Activated effector memory CD4-positive, alpha-beta T cell treated with Interleukin-2 at 50 U/mL for 16 hours (primary cell): ENCODE measurements around the gene ATP11A.

Experiments used
- DNase-seq: peaks from one replicate; pipeline ENCODE4 v3.0.0-alpha.2; 2020

ATP11A gene

DNA sequence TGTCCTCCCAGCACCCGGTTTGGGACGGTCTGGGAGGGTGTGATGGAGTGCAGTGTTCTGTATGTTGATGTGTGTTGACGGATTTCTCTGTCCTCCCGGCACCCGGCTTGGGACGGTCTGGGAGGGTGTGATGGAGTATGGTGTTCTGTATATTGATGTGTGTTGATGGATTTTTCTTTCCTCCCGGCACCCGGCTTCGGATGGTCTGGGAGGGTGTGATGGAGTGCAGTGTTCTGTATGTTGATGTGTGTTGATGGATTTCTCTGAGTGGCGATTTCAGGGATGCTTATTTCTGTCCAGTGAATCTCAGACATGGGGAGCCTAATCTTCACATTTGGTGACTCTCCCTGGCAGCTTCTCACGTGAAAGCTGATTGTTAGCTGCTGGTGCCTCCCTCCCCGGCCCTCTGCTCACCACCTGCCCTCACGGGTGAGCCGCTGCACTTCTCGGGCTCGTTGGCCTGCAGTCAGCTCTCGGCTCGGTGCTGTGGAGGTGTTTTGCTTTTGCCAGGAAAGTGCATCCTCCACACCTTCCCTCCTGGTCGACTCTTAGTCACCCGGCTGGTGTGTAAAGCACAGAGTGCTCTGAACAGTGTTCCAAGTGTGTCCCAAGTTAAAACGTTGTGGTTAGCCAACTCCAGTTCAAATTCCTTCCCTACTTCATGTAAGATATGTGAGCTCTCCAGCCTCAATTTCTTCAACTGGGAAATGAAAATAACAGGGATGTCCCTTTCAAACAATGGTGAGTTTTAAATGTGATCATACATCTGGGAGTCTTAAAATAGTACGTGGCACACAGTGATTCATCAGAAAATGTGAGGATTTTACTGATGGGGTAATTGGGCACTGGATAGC lies 54.6 kb downstream of the ATP11A start:
- no peak for DNase-seq

DNA sequence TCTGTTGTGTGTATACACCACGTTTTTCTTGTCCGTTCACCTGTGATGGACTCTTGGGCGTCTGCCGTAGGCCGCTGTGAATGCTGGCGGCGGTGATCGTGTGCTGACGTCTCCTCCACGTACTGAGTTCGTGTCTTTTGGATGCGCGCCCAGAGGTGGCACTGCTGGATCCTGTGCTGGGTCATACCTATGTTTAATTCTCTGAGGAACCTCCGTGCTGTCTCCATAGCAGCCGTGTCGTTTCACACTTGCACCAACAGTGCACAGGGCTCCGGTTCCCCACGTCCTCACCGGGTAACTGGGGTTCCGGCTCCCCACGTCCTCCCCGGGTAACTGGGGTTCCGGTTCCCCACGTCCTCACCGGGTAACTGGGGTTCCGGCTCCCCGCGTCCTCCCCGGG lies 56.2 kb downstream of the ATP11A start:
- no peak for DNase-seq

DNA sequence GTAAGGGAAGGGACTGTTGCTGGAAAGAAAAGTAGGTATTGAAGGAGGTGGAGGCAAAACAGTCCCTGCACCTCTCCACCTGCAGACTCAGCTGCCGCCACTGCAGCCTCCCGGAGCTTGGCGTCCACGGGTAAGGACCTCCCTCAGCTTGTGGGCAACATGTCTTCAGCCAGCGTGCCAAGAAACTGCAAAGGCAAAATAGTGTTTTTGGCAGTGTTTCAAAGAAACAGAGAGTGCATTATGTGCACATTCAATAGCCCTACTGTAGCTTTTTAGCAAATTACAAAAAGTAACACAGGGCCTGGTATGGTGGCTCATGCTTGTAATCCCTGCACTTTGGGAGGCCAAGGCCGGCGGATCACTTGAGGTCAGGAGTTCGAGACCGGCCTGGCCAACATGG lies 57.4 kb downstream of the ATP11A start:
- no peak for DNase-seq

DNA sequence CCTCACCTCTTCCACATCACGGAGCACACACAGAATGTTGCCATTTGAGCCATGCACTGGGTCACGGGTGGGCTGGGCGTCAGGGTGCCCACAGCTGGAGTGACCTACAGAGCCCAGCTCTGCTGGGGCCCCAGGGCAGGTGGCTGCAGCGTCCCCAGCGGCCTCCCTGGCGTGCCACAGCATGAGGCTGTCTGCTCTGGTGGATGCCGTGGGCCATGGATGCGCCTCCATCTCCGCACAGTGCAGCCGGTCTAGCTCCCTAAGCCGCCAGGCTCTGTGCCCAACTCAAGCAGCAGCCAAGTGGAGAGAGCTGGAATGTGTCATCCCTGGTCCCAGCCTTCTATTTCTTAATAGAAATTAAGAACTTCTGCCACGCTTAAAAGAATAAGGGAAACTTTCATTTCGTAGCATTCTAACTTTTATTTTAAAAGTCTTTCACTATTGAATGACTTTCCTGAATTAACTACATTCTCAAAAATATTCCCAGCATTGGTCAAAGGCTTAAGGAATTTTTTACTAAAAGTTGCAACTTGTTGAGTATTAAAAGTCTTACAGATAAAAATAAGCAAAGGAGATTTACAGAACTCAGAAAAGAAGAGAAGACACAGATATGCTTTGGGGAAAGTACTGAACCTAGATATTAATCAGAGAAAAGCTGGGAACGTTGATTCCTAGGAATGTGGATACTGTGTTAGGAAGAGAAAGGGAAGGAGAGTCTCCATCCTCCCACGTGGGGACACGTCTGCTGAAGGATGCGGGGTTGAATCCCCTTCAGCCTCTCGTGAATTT lies 59.3 kb downstream of the ATP11A start:
- DNase-seq: no peak

DNA sequence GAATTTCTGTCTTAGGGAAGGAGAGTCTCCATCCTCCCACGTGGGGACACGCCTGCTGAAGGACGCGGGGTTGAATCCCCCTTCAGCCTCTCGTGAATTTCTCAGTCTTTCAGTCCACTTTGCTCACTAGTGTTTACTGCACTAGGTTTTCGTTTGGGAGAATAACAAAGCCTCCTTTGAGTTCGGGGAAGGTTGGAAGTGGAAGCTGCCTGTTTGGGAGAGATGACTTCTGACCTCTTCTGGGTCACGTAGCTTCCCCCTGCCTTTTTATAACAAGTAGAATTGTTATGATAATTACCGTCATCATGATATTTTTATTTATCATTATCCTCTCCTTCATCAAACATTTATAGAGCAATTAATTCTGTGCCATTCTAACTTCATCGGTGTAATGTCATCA lies 60.7 kb downstream of the ATP11A start:
- DNase-seq: no peak

DNA sequence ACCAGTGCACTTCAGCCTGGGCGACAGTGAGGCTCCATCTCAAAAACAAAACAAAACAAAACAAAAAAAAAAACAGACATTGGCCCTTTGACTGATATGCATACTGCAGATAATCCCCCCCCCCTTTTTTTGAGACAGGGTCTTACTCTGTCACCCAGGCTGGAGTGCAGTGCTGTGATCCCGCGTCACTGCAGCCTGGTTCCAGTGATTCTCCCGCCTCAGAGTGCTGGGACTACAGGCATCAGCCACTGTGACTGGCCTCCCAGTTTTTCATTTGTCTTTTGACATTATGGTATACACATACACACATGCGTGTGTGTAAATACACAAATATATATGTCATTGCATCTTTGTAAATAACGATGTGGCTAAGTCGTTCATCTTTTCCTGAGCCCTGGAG lies 61.8 kb downstream of the ATP11A start:
- DNase-seq: no peak

DNA sequence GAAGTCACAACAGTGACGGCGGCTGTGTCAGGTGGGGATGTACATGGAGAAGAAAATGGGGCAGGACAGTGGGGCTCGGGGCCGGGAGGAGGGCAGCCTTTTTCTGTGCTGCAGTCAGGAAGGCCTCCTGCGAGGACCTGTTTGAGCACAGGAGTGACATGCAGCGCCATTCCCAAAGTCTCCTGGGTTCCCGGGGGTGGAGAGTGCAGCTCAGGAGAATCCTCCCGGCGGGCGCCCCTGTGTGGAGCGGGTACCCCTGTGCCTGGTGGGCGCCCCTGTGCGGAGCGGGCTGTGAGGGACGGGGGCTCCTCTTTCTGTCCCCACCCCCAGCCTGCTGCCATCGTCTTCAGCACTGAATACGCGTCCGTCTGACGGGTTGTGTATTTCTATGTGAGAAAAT lies 62.4 kb downstream of the ATP11A start:
- no peak for DNase-seq

DNA sequence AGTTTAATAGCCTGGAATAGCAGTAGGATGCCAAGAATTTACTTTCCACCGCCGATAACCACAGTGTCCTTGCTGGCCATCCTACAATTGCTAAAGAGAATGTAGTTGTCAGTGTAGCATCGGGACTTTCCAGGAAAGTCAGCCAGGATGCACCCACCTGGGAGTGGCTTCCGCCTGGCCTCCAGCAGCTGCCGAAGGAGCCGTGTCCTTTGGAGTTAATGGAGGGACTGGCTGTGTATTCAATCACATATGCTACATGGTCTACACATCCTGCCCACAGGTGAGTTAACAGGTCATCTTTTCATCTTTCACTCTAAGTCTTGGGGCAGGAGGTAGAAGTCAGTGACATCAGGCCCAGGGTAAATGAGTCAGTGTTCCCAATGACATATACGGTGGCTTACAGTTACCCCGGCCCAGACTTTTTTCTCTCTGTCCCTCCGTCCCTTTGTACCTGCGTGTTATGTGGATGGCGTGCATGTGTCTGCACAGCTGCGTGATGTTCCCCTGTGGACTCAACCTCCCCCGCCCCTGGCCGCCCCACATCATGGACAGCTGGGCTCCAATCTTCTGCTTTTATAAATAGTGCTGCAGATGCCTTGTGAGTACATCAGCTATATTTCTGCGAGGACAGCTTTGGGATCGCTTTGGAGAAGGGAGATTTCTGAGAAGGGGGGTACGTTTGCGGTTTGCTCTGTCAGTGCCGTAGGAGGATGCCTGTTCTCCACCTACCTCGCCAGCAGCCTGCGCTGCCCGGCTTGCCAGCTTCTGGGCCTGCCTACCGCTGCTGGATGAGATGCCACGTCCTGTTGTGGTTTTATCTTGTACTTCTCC lies 63.1 kb downstream of the ATP11A start:
- no peak for DNase-seq

DNA sequence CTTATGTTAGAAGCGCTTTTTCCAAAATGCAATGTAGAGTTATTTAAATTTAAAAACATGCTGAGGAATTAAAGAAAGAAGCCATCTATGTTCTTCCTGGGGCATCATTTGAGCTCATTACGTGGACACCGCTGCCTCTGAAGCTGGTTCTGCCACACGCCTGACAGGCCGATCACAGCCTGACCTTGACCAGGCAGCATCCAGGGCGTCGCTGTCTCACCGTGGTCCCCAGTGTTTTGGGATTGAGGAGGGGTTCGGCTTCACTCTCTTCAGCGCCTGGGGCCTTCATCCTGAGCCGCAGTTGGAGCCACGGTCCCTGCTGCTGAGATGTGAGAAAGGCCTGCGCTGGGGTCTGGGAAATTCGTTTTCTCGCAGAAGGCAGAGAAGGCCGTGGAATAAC lies 64.0 kb downstream of the ATP11A start:
- DNase-seq: no peak

DNA sequence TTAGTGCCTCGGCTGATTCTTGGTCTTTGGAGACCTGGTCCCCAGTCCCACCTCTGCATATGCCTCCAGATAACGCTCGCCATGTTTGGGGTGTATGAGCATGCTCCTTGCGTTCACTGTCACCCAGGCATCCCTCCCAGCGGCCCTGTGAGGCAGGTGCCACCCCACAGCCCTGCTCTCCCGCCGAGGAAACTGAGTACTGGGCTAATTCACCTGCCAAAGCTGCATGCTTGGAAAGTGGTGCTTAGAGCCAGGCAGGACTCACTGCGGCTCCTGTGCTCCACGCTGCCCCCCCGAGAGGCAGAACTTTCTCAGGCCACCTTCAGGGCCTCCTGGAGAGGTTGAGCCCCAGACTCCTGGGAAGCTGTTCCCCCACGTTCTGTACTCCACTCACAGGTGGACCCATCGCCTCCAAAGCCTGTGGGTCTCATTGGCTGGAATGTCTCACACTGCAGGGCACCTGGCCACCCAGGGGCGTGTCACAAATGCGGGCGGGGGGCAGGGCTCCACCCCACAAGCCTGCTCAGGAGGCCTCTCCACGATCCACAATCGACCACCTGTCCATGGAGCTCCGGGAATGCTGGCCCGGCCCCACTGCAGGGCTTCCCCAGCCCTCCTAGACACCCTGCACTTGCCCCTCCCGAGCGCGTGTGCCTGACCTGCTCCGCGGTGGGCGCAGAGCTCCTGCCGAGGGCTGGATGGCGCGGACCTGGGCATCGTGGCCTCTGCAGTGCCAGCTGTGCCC lies 64.6 kb downstream of the ATP11A start:
- no peak for DNase-seq

DNA sequence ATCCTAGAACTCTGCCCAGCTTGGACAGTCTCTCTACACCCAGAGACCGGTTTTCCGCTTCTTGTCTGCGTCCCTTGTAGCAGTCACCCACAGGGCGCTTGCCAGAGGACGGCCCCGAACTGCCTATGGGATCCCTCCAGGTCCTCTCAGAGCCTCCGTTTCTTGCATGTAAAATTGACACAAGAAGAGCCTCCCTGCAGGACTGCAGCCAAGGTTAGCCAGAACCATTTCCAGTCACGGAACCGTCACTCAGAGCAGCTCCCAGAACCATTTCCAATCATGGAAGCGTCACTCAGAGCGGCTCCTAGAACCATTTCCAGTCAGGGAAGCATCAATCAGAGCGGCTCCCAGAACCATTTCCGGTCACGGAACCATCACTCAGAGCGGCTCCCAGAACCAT lies 65.5 kb downstream of the ATP11A start:
- no peak for DNase-seq

DNA sequence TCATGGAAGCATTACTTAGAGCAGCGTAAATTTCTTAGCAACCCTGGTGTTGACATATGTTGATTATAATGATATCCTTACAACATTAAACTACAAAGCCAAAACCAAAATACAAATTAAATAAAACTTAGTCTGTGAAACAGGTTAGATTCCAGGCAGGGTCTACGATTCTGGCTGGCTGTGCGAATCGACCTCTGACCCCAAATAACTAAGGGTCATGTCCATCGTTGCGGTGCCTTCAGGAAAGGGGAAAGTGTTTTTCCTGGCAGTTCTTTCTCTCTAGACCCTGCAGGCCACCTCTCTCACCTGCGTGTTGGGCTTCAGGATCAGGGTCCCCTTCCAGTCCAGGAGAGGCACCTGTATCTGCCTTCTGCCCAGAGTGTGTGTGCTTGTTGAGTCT lies 66.2 kb downstream of the ATP11A start:
- DNase-seq: no peak

DNA sequence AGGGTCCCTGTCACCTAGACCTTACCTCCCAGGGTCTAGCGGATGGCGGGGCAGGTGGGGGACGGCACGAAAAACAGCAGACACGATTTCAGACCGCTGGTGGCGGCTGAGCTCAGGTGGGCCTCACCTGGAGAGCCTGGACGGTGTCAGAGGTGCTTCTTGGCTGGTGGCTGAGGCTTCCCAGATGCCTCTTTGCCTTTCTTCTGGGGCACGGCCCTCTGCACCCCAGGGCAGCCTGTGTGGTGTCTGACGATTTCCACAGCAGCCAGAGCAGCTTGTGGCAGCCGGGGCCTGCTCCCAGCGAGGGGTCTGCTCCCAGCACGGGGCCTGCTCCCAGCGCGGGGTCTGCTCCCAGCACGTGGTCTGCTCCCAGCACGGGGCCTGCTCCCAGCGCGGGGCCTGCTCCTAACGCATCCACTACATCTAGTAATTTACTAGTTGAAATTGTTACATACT lies 66.7 kb downstream of the ATP11A start:
- DNase-seq: no peak

DNA sequence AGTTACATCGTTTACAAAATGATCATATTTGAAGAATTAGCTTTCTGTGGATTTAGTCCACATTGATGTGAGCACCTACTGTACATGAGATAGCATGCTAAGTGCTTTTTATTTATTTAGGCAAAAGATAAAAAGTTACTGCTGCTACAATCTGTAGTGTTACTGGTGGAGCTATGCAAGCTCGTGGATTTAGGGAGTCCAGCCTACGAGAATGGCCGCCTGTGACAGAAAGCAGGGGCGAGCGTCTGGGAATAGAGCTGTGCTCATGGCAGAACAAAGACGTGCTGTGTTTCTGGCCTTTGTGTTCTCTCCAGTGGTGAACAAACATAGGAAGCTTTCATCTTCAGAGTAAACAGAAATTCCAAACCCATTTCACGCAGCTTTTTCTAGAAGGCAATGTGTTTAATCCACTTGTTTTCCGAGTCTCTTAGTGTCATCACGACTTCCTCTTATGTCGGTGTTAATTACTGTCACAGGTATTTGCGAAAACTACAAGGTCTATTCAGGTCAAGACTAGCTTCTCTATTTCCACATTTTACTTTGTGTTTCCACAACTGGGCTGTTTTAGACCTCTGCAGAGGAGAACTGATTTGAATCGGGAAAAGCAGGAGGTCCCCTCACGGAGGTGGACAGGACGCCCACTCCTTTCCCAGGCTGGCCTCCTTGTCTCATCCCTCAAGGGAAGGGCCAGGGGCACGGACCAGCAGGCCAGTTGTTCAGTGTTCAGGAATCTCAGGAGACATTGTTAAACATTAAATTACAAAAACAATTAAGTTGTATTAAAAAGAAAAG lies 67.3 kb downstream of the ATP11A start:
- DNase-seq: no peak

DNA sequence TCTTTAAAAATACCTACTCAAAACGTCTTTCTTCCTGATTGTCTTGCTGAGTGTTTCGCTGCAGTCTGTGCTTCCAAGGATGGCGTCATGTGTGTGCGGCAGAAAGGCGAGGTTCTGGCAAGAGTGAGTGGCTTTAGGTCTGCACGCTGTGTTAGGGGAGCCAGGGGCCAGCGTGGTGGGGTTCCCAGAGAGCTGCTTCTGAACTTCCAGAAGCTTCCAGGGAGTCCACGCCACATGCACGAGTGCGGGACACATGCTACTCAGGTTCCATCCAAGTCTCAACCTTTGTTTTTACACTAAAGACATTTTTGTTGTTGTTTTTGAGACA lies 67.9 kb downstream of the ATP11A start:
- DNase-seq: no peak

DNA sequence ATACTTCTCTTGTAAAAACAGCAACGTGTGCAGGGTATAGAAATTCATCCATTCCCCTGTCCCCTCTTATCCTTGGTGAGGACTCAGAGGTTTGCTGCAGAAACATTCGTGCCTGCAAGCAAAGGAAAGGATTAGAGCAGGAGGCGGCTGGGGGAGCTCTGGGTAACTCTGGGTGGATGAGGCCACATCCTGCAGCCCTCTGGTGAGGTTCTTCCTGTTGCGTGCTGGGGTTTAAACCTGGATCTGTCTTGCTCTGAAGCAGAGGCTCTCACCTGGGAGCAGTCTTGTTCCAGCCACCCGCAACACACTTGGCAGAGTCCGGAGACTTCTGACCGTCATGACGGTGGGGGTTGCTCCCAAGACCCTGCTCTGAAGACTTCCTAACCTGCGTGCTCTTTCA lies 69.2 kb downstream of the ATP11A start:
- DNase-seq: no peak

DNA sequence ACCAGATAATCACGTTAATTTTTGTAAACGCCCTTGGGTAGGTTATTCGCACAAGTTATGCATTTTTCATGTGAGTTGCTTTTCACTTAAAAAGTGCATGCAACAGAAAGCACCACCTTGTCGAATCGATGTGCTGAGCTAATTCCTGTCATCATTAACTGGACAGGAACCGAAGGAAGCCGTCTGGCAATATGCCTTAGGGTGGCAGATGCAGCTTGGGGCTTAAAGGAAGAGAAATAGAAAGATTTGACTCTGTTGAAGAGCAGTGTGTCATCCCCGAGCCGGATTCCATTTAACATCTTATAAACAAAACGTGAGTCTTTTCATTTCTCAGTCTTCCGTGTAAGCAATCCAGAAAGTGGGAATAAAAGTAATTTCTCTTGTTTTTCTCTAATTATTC lies 70.0 kb downstream of the ATP11A start:
- DNase-seq: no peak

DNA sequence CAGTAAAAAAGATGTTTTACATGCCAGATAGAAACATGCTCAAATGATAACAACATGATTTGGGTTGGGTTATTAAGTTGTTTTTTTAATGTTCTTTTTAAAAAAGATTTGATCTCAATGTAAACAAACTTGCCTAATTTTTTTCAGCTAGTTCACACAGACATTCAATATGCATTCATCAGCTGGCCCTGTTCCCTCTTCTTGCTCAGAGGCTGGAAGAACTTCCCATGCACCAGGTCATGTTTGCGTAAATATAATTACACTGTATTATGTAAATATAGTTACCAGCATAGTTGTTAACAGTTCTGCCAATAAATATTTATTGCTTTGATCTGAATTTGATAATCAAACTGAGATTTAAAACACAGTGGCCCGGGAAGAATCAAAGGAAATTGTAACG lies 70.6 kb downstream of the ATP11A start:
- DNase-seq: no peak

DNA sequence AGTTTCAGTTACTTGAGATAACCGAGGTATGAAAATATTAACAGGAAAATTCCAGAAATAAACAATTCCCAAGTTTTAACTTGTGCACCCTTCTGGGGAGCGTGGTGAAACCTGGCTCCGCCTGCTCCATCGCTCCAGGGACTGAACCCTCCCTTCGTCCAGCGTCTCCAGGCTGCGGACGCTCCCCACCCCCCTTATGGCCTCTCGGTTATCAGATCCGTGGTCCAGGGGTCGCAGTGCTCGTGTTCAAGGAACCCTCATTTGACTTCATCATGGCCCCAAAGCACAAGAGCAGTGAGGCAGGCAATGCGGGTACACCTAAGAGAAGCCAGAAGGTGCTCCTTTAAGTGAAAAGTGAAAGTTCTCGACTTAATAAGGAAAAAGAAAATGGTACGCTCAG lies 71.1 kb downstream of the ATP11A start:
- no peak for DNase-seq

DNA sequence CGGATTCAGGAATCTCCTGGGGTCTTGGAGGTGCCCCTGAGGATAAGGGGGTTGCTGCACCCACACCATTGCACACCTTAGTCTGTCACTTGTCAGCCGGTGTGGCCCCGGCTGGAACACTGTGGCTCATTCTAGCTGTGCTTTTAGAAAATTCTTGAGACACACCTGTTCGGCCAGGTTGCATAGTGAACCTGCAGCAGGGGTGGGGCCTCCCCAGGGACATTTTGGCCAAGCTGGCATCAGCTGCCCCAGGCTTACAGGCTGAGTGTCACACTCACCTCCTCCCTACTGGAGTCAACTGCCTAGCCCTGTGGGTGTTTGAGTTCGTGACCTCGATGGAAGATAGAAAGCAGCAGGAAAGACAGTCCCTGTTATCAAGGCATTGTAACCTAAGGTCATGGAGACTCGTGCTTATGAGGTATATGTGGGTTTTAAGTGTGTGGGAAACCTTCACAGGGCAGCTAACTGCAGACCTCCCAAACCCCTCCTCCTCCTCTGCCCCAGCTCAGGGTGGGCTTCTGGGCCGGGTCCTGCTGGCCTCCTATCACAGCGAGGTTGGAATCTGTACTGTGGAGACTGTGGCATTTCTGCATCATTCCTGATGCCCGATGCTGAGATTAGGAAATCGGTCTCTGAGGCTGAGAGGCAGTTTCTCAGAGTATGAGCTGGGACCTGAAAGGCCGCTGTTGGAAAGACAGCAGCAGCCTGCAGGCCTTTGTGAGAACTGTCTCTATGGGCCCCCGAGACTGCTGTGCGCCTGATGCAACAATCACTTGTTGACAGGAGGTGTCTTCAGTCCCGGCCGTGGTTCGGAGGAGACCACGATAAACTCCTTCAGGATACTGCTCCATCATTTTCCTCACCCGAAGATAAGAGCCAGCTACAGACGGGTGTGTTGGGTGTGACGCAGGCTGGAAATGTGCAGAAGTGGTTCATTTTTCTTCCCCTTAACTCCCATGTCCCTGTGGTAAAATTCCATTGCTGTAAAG lies 72.2 kb downstream of the ATP11A start:
- no peak for DNase-seq

DNA sequence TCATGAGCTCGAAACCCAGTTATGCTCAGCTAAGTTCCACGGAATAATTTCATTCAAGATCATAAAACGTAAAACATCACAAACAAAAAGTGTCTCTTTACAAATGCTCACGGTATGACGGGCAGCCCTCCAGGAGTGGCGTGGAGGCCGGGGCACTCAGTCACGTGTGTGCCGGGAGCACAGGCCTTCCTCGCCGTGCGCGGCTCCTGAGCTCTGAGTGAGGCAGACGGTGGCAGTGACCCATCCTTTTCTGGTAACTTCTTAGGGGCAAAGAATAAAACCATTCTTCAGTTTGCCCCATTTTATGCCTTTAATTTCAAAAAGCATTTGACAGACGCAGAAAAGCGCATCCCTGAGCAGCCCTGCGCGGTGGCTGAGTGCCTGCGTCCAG lies 72.8 kb downstream of the ATP11A start:
- DNase-seq: no peak
